HepG2 (cell line): Measurements from ENCODE around the gene HELZ2. TPM values are rescaled to one million over a fixed set of nuclear protein-coding genes. Genes with fewer than 3 reads are reported as not detected.
A peak's percentile ranks its signal among the peaks of the same experiment; 100 is the strongest.

Experiments used
- ATF7 ChIP-seq, 2 experiments: fragments of 450-650 bp in 1 of 2; sonication (generic) in 1 of 2; formaldehyde crosslinking in 1 of 2; IDR thresholded peaks; 2 replicates each; pipeline versions ENCODE4 v1.4.0 to v1.6.1; 2016 to 2020; ENCODE audit warnings: antibody characterized with exemption in 1 of 2, mild to moderate bottlenecking in 1 of 2, missing genetic modification reagents in 1 of 2
- CEBPZ ChIP-seq: IDR thresholded peaks from 2 replicates; pipeline ENCODE4 v1.6.1; 2012; ENCODE audit warnings: low read length, improper control_type of control experiment
- MAFF ChIP-seq: IDR thresholded peaks from 2 replicates; pipeline ENCODE4 v1.6.1; 2011; ENCODE audit warnings: low read depth, low read length, improper control_type of control experiment
- MAZ ChIP-seq, 2 experiments: sonication (generic) in 1 of 2; formaldehyde crosslinking in 1 of 2; IDR thresholded peaks; 2 replicates each; pipeline versions ENCODE4 v1.5.0 to v1.6.1; 2012 to 2020; ENCODE audit warnings: low read depth in 2 of 2, mild to moderate bottlenecking in 2 of 2, borderline replicate concordance in 1 of 2, improper control_type of control experiment in 1 of 2, low read length in 1 of 2, missing genetic modification reagents in 1 of 2, moderate library complexity in 1 of 2
- MTA3 ChIP-seq: sonication (generic); formaldehyde crosslinking; IDR thresholded peaks from 2 replicates; pipeline ENCODE4 v1.4.0; 2020; ENCODE audit warnings: missing genetic modification reagents
- MYNN ChIP-seq: sonication (generic); formaldehyde crosslinking; IDR thresholded peaks from 2 replicates; pipeline ENCODE4 v1.4.0; 2020; ENCODE audit warnings: mild to moderate bottlenecking, low read depth, missing genetic modification reagents
- NR1H2 ChIP-seq: sonication (generic); formaldehyde crosslinking; IDR thresholded peaks from 2 replicates; pipeline ENCODE4 v1.8.1; 2022; ENCODE audit warnings: low read depth, missing genetic modification reagents, borderline replicate concordance
- NRL ChIP-seq: sonication (generic); formaldehyde crosslinking; IDR thresholded peaks from 2 replicates; pipeline ENCODE4 v1.5.0; 2020; ENCODE audit warnings: missing genetic modification reagents, mild to moderate bottlenecking, moderate library complexity, borderline replicate concordance
- RXRA ChIP-seq: sonication (generic); formaldehyde crosslinking; IDR thresholded peaks from 2 replicates; pipeline ENCODE4 v1.5.1; 2020; ENCODE audit warnings: missing genetic modification reagents
- SRF ChIP-seq: IDR thresholded peaks from 2 replicates; pipeline ENCODE4 v1.6.1; 2011; ENCODE audit warnings: mild to moderate bottlenecking, low read depth, low read length, moderate library complexity
- SRSF9 ChIP-seq: fragments of 200-400 bp; formaldehyde crosslinking; IDR thresholded peaks from 2 replicates; pipeline ENCODE4 v1.6.1; 2018; ENCODE audit warnings: borderline replicate concordance, mild to moderate bottlenecking, low read depth, low read length; ENCODE audit not compliant: insufficient read depth, poor library complexity, severe bottlenecking
- TRIM22 ChIP-seq: fragments of 450-650 bp; IDR thresholded peaks from 2 replicates; pipeline ENCODE4 v1.6.1; 2017
- ZEB1 ChIP-seq: IDR thresholded peaks from 2 replicates; pipeline ENCODE4 v1.6.1; 2012; ENCODE audit warnings: mild to moderate bottlenecking, low read depth, inconsistent platforms; ENCODE audit not compliant: insufficient replicate concordance
- ZMYM4 ChIP-seq: sonication (generic); formaldehyde crosslinking; IDR thresholded peaks from 2 replicates; pipeline ENCODE4 v1.8.1; 2023; ENCODE audit warnings: mild to moderate bottlenecking, missing genetic modification reagents
- ZNF318 ChIP-seq: sonication (generic); formaldehyde crosslinking; IDR thresholded peaks from 2 replicates; pipeline ENCODE4 v1.4.0; 2020; ENCODE audit warnings: mild to moderate bottlenecking, missing genetic modification reagents
- polyA plus RNA-seq, 8 experiments: library from polyadenylated mRNA; depleted of rRNA in 3 of 8; stranded (reverse) in 7 of 8; unstranded in 1 of 8; fragments of >200 nt; fragmentation: Illumina TruSeq in 4 of 8; extraction: Trizol in 4 of 8; gene quantifications; 2 replicates each; pipeline versions ENCODE4 v1.2.1 to v1.2.3, GENCODE V29; 2011 to 2016; ENCODE audit warnings: low read depth in 4 of 8, missing spikeins in 1 of 8, mixed read lengths in 1 of 8; ENCODE audit not compliant: insufficient read depth in 1 of 8
- total RNA-seq, 5 experiments: library from RNA; depleted of rRNA; stranded (reverse); fragments of >200 nt; fragmentation: Illumina TruSeq; extraction: Trizol; gene quantifications; 2 replicates each; pipeline ENCODE4 v1.2.3, GENCODE V29; 2016; ENCODE audit warnings: low read depth in 1 of 5

HELZ2 gene
- total and polyA plus RNA-seq, 2 of the 13 experiments (the other 11 are each of a cell fraction or from before 2014, with no cell fraction given): 9.6 to 10.1 TPM

- peak; percentile 95 for TF ChIP-seq ZEB1
- TF ChIP-seq NRL (CRISPR knock-in tag): peak; percentile 74
- TF ChIP-seq NR1H2 (CRISPR knock-in tag): no peak
- 0 out of 2 replicates have a peak, but pooled peaks have one; percentile 45 for TF ChIP-seq ZNF318 (CRISPR knock-in tag)
- TF ChIP-seq CEBPZ: no peak
- no peak for TF ChIP-seq ATF7 (IDR thresholded peaks at IDR 0.05)
- no peak for TF ChIP-seq ATF7 (CRISPR knock-in tag; IDR thresholded peaks at IDR 0.05)
- TF ChIP-seq MAFF: no peak
- no peak for TF ChIP-seq ZMYM4 (CRISPR knock-in tag)
- no peak for TF ChIP-seq MTA3 (CRISPR knock-in tag)
- no peak for TF ChIP-seq MAZ (IDR thresholded peaks at IDR 0.05; ENCODE audit: borderline replicate concordance, low read depth, low read length)
- no peak for TF ChIP-seq MAZ (CRISPR knock-in tag; IDR thresholded peaks at IDR 0.05; ENCODE audit: low read depth)
- no peak for TF ChIP-seq SRF
- no peak for TF ChIP-seq TRIM22
- no peak for TF ChIP-seq MYNN (CRISPR knock-in tag)
- peak; percentile 69; the same call in 1 of the 2 replicates for TF ChIP-seq RXRA (CRISPR knock-in tag)
- no peak for TF ChIP-seq SRSF9
These were observed 39.0 kb downstream of the HELZ2 start (continued) for GRCh38 chr20:63534831-63535651.
